HG03139 (cell line): ENCODE data around the gene SH3GLB1.

Experiments used
- ATAC-seq: cut with Tn5 transposase; IDR thresholded peaks from one replicate; pipeline ENCODE4 v1.9.1; 2021; ENCODE audit not compliant: unreplicated experiment

Gene SH3GLB1

DNA sequence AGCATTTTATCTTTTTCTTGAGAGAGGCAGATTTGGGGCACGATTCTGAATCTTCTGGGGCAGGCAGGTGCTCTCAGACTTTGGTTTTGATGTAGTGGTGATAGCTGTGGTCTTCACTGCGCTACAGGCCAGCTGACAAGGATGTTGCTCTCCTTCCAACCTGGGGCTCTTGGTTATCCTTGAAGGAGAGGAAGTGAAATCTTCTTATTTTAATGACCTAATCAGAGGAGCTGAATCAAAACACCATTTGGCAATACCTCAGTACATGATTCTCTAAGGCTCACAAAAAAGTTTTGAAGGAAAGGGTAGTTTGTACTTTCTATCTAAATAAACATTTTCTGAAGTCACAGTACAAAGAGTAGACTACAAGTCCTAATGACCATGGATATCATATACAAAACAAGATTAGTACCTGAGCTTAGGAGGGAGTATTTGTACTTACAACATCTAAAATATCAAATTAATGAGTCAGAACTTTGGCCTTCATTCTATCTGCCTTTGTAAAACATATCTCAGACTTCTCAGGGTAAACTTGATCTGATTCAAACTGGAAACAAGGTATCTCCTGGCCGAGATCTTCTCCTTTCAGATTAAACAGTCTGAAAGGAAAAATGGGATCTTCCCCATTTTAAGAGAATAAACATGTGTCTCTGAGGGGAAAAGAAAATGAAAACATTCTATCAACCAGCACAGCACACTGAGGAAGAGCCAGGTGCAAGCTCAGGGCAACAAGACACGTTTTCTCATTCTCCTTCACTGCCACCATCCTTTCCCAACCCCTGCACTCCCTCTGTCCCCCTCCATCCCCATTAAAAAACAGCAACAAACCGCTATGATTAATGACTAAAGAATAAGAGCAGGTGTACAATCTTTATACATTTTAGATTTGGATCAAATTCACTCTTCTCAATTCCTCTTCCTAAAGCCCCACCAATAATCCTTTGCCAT is 69.2 kb downstream of the SH3GLB1 start:
- no peak for ATAC-seq

DNA sequence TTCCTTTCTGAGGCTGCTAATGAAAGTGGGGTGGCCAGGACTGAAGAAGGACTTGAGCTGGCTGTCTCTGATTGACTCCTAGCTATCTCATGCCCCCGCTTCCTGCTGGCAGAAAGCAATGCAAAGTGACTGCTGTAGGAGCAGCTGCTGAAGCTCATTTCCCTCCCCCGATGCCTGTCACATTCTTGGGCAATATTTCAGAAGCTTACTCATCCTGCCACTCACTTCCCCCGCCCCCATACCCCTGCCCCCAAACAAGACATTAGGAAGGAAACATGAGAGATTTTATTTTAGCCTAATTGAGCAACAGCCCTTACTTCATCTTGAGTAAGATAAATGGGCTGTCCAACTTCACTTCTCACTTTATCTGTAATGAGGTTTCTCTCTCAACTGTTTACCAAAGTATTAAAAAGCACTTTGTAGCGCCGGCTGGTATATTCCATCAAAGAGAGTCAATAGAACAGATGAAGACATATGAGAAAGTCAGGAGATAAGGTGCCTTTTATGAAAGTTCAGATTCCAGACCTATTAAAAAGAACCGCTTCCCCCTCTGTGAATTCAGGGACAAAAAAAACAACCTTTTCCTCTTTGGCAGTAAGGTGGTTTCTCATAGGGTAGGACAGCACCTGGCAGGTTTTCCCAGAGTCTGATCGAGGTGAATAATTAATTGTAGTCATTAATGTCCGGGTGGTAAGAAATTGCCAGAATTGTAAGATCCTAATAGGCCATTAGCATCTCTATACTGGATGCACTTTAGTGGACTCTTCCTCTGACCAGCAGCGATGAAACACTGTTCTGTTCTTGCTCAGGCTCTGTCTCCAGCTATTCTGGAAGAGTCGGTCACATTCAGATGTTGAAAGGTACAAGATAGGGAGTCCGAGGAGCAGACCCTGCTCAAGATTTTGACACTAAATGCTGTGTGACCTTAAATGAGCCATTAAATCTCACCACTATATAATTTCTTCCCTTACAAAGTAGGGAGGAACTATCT is 70.2 kb downstream of the SH3GLB1 start:
- ATAC-seq: peak; percentile 88

DNA sequence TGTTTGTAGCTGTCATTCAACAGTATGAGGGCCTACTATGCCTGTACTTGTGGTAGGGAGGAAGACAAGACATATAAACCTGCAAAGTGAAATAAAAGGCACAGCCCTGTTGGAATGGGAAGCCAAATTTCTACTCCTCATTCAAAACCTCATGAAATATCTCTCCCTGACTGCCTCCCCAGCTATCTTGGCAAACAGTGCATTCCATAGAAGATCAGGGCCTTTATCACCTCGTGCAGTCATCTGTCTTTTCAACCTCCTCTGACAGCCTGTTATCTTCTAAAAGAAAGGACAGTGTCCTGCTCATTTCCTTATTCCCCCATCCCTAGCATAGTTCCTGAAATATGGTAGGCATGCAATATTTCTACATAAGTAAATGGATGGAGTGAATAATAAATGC is 71.0 kb downstream of the SH3GLB1 start:
- ATAC-seq: no peak

DNA sequence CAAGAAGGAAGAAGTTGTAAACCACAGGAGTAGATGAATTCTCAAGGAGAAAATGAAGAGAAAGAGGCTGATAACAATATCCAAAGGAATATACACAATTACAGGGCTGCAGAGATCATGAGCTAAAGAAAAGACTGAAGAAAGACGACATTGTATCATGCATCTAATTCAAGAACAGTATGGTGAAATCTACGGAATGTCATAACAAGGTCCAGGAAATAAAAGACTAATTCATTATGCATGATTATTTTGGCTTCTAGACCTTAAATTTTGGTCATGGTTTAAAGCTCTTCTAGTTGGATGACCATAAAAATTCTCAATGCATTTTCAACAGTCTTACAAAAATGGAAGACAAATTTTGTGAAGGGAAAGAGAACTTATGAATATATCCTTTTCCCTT is 71.7 kb downstream of the SH3GLB1 start:
- no peak for ATAC-seq

DNA sequence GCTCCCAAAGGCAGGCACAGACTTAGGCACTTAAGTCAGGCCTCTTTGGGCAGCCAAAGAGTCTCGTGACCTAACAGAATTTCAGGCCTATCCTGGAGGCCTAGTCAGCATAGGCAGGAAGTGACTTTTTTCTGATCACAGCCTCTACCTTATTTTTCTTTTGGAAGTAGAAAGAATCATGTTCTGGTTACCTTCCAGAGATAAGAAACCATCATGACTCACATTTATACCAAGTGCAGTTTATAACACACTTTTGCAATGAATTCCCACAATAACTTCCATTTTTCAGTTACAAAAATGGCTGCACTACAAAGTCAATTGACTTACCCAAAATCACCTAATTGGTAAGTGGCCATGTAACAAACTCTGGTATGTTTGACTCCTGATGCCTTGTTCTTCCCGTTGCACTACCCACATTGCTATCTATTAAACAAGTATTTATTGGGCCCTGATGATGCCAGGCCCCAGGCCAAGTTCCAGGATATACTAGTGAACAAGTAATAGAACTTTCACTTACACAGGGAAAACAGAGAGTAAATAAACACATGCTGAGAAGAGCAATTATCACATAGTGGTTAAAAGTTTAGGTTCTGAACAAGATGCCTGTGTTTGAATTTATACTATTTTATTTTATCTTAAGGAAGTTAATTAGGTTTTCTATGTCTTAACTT is 74.3 kb downstream of the SH3GLB1 start:
- ATAC-seq: no peak

DNA sequence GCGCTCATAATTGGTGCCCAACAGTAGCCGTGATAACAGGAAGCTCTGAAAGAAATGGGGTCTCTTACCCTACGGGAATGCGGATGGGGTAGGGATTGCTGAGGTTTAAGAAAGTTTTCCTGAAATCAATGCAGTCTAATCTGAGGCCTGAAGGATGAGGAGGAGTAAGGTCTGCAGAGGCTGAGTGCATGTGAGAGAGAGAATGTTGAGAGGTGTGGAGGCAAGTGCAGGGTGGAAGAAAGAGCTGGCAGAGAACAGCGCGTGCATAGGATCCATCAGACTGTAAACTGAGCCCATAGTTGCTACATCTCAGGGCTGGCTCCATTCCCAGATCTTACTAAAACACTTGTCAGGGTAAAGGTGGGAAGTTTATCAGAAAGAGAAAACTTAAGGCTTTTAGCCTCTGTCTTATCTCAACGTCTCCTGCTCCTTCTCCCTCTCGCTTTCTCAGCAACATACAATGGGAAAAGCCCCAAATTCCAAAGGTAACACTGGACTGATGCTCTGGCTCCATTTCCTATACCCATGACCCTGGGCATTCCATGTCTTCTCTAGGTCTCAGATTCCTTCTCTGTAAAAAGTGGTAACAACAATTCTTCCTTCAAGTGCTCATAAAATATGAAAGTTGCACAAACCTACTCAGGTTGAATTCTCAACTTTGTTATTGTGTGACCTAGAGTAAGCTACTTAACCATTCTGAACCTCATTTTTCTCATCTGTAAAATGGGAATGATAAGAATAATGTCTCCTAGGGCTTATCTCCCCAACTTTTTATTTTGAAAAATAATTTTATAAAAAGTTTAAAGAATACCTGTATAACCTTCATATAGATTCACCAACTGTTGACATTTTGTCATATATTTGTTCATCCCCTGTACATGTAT is 75.2 kb downstream of the SH3GLB1 start:
- no peak for ATAC-seq

DNA sequence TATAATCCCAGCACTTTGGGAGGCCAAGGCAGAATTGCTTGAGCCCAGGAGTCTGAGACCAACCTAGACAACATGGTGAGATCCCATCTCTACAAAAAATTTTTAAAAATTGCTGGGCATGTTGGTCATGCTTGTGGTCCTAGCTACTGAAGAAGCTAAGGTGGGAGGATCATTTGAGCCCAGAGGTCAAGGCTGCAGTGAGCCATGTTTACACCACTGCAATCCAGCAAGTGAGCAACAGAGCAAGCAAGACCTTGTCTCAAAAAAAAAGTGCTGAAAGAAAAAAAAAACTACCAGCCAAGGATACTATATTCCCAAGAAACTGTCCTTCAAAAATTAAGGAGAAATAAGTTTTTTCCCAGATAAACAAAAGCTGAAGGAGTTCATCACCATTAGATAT is 78.1 kb downstream of the SH3GLB1 start:
- no peak for ATAC-seq

DNA sequence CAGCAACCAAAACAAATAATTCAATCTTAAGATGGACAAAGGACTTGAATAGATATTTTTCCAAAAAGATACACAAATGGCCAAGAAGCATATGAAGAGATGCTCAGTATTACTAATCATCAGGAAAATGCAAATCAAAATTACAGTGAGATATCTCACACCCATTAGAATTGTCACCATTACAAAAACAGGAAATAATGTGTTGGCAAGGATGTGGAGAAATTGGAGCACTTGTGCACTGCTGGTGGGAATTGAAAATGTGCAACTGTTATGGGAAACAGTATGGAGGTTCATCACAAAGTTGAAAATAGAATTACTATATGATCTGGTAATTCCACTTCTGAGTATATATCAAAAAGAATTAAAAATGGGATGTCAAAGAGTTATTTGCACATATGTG is 83.2 kb downstream of the SH3GLB1 start:
- no peak for ATAC-seq

DNA sequence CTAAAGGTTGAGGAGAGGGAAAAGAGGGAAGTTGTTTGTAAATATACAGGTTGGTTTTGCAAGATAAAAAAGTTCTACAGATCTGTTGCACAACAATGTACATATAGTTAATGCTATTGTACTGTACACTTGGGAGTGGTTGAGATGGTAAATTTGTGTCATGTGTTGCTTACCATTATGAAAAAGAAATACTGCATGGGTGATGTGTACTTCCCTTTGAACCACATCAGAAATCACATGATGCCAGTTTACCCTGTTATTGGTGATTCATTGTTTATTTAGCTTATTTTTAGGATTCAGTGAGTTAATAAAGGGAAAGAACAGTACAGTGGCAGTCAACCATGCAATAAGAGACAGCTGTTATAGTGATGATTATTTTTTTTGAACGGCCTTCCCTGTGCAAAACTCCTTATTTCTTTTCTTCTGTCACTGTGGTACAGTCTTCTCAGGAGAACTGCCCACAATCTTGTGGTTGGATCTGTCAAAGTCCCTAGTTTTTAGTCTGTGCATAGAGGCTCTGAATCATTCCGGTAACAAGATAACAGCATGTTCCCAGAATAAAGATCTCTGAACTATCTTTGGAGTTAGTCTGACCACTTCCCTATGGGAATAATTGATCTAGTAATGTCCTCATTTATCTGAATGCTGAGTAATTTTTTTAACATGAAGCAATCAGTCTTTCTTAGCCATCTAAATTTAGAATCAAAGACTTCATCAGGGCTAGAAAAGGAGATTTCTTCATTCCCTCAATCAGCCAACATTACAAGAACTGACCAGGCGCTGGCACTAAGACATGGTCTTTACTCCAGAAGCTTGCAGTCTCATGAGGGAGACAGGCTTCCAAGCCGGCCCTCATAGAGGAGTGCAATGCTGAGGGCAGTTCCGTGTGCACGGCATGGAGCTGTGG is 84.2 kb downstream of the SH3GLB1 start:
- no peak for ATAC-seq

DNA sequence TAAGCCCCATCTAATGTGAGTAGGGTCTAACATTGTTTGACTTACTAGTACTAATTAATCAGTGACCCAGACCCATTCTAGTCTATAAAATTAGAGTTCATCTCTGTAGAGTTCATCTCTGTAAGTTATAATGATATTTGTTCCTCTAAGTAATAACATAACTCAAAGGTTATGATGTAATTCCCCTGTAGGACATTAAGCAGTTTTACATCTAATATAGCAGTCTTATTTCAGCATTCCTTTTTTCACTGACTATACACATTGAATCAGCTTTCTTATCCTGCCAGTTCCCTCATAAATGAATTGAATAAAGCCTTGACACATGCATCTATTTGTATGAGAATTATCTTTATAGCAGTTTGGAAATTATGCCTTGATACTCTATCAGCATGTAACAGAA is 90.9 kb downstream of the SH3GLB1 start:
- ATAC-seq: no peak
